HCT116 (cell line): ENCODE results near the gene ZBTB16. TPM values are rescaled to one million over a fixed set of nuclear protein-coding genes. Genes with fewer than 3 reads are reported as not detected.

Experiments used
- ATAC-seq: fragments of 200-7000 bp; cut with Tn5 transposase; 2 replicates; pipeline ENCODE4 v1.9.1; 2020; ENCODE audit warnings: mild to moderate bottlenecking, moderate library complexity
- BruUV-seq: library from RNA; stranded (reverse); fragments of 400-500 nt; replicated peaks from 2 replicates; lab custom pipeline; 2021; lab: Mats Ljungman, UMichigan
- CTCF ChIA-PET: fragments of 300-600 bp; sonication (Branson Sonifier 250); formaldehyde crosslinking; loops from one replicate; lab custom pipeline; 2021; ENCODE audit warnings: antibody characterized with exemption; lab: Charles Lee
- POLR2A ChIA-PET: fragments of 300-600, 350-600 bp; sonication (Branson Sonifier 250); formaldehyde crosslinking; loops from one replicate; lab custom pipeline; 2021; ENCODE audit warnings: antibody characterized with exemption; lab: Charles Lee
- RAD21 ChIA-PET, 2 experiments: fragments of 300-600 bp; sonication (Branson Sonifier 250); formaldehyde crosslinking; loops; one replicate each; lab custom pipeline; 2023; ENCODE audit warnings: low total read pairs in 2 of 2; ENCODE audit not compliant: uncharacterized antibody in 2 of 2, unreplicated experiment in 2 of 2, low non-redundant PET in 1 of 2; lab: Charles Lee
- DNase-seq: peaks from one replicate; pipeline ENCODE4 v3.0.0-alpha.2; 2010; ENCODE audit warnings: low read depth, low spot score
- H2AFZ ChIP-seq: fragments of 200-600 bp; shearing (Covaris generic), sonication (generic); 2 replicates; pipeline ENCODE4 v1.6.1; 2017; ENCODE audit warnings: low read depth, mixed run types, mixed read lengths, antibody characterized with exemption, low read length; ENCODE audit not compliant: poor library complexity, severe bottlenecking
- H3K27ac ChIP-seq: 2 replicates; pipeline ENCODE4 v1.5.1; 2012; ENCODE audit warnings: low read depth, low read length
- H3K27me3 ChIP-seq: fragments of 200-600 bp; sonication (generic); 2 replicates; pipeline ENCODE4 v1.6.1; 2016; ENCODE audit warnings: mixed run types, low read length, mixed read lengths; ENCODE audit not compliant: insufficient read depth
- H3K36me3 ChIP-seq, 2 experiments: fragments of 200-500 bp in 1 of 2; fragments of 200-600 bp in 1 of 2; sonication (Bioruptor generic) in 1 of 2; sonication (generic) in 1 of 2; 2 replicates each; pipeline versions ENCODE4 v1.5.1 to v1.6.1; 2014 to 2016; ENCODE audit warnings: low read length in 2 of 2, inconsistent platforms in 1 of 2, mixed read lengths in 1 of 2, mixed run types in 1 of 2; ENCODE audit not compliant: insufficient read depth in 2 of 2, control insufficient read depth in 1 of 2
- H3K4me1 ChIP-seq, 2 experiments: fragments of 200-600 bp in 1 of 2; sonication (generic) in 1 of 2; 2 replicates each; pipeline versions ENCODE4 v1.5.1 to v1.6.1; 2012 to 2017; ENCODE audit warnings: low read length in 2 of 2, inconsistent platforms in 1 of 2, mild to moderate bottlenecking in 1 of 2, mixed read lengths in 1 of 2, mixed run types in 1 of 2, moderate library complexity in 1 of 2; ENCODE audit not compliant: insufficient read depth in 2 of 2, control insufficient read depth in 1 of 2
- H3K4me2 ChIP-seq: fragments of 200-600 bp; sonication (generic); 2 replicates; pipeline ENCODE4 v1.6.1; 2017; ENCODE audit warnings: mixed run types, low read length, mixed read lengths
- H3K4me3 ChIP-seq, 2 experiments: fragments of 200-600 bp in 1 of 2; sonication (generic) in 1 of 2; replicated peaks in 1 of 2; 2 replicates each; pipeline ENCODE4 v1.5.1; 2011 to 2016; ENCODE audit warnings: low read length in 2 of 2, control low read depth in 1 of 2, low read depth in 1 of 2, mild to moderate bottlenecking in 1 of 2, mixed read lengths in 1 of 2, mixed run types in 1 of 2
- H3K79me2 ChIP-seq: fragments of 200-600 bp; sonication (generic); 2 replicates; pipeline ENCODE4 v1.6.1; 2017; ENCODE audit warnings: mild to moderate bottlenecking, mixed run types, low read length, moderate library complexity, mixed read lengths; ENCODE audit not compliant: insufficient read depth
- H3K9ac ChIP-seq: fragments of 200-600 bp; sonication (generic); 2 replicates; pipeline ENCODE4 v1.6.1; 2016; ENCODE audit warnings: low read length, mixed read lengths
- H3K9me2 ChIP-seq: fragments of 200-600 bp; sonication (generic), shearing (Covaris generic); 2 replicates; pipeline ENCODE4 v1.6.1; 2017; ENCODE audit warnings: mixed run types, mild to moderate bottlenecking, moderate library complexity; ENCODE audit not compliant: insufficient read depth
- H3K9me3 ChIP-seq, 2 experiments: fragments of 200-500 bp in 1 of 2; fragments of 200-600 bp in 1 of 2; sonication (Bioruptor generic) in 1 of 2; sonication (generic) in 1 of 2; 2 replicates each; pipeline ENCODE4 v1.6.1; 2014 to 2017; ENCODE audit warnings: low read length in 2 of 2, mixed read lengths in 2 of 2, inconsistent platforms in 1 of 2, low read depth in 1 of 2, mild to moderate bottlenecking in 1 of 2, mixed run types in 1 of 2, moderate library complexity in 1 of 2; ENCODE audit not compliant: control insufficient read depth in 1 of 2, insufficient read depth in 1 of 2
- H4K20me1 ChIP-seq: fragments of 200-600 bp; sonication (generic), shearing (Covaris generic); 2 replicates; pipeline ENCODE4 v1.6.1; 2017; ENCODE audit warnings: mixed run types, mild to moderate bottlenecking, moderate library complexity; ENCODE audit not compliant: insufficient read depth
- ATF3 ChIP-seq: IDR thresholded peaks from 2 replicates; pipeline ENCODE4 v1.6.1; 2012
- CBX3 ChIP-seq: IDR thresholded peaks from 2 replicates; pipeline ENCODE4 v1.6.1; 2012; ENCODE audit warnings: low read depth
- CTCF ChIP-seq, 3 experiments: fragments of 200-600 bp in 1 of 3; sonication (generic) in 1 of 3; IDR thresholded peaks in 2 of 3; conservative IDR thresholded peaks in 1 of 3; 2 replicates each; pipeline ENCODE4 v1.5.1; 2012 to 2017; ENCODE audit warnings: low read depth in 2 of 3, low read length in 2 of 3, antibody characterized with exemption in 1 of 3, borderline replicate concordance in 1 of 3, control low read depth in 1 of 3, mild to moderate bottlenecking in 1 of 3, mixed read lengths in 1 of 3, mixed run types in 1 of 3, moderate library complexity in 1 of 3; ENCODE audit not compliant: insufficient read depth in 1 of 3
- EZH2 ChIP-seq: fragments of 200-600 bp; sonication (generic); IDR thresholded peaks from 2 replicates; pipeline ENCODE4 v1.6.1; 2017; ENCODE audit warnings: antibody characterized with exemption, mixed run types
- EZH2phosphoT487 ChIP-seq: fragments of 200-600 bp; IDR thresholded peaks from 2 replicates; pipeline ENCODE4 v1.6.1; 2018; ENCODE audit warnings: antibody characterized with exemption, borderline replicate concordance
- JUND ChIP-seq: IDR thresholded peaks from 2 replicates; pipeline ENCODE4 v1.6.1; 2012
- MAX ChIP-seq: IDR thresholded peaks from 2 replicates; pipeline ENCODE4 v1.6.1; 2012
- POLR2A ChIP-seq: IDR thresholded peaks from 2 replicates; pipeline ENCODE4 v1.7.0; 2011; ENCODE audit warnings: borderline replicate concordance; ENCODE audit not compliant: insufficient read depth, insufficient read length; ENCODE audit errors: extremely low read depth
- POLR2AphosphoS5 ChIP-seq: IDR thresholded peaks from 2 replicates; pipeline ENCODE4 v1.6.1; 2011; ENCODE audit warnings: mild to moderate bottlenecking, low read depth, low read length, moderate library complexity
- RAD21 ChIP-seq: IDR thresholded peaks from 2 replicates; pipeline ENCODE4 v1.6.1; 2012; ENCODE audit warnings: low read depth, mild to moderate bottlenecking
- SIN3A ChIP-seq: IDR thresholded peaks from 2 replicates; pipeline ENCODE4 v1.6.1; 2012; ENCODE audit warnings: low read depth
- SP1 ChIP-seq: IDR thresholded peaks from 2 replicates; pipeline ENCODE4 v1.6.1; 2012; ENCODE audit warnings: low read depth
- SRF ChIP-seq: IDR thresholded peaks from 2 replicates; pipeline ENCODE4 v1.6.1; 2012; ENCODE audit warnings: low read depth
- YY1 ChIP-seq: IDR thresholded peaks from 2 replicates; pipeline ENCODE4 v1.6.1; 2011; ENCODE audit warnings: low read length, low read depth, moderate library complexity, mild to moderate bottlenecking; ENCODE audit not compliant: insufficient replicate concordance; ENCODE audit errors: extremely low read depth
- ZNF274 ChIP-seq: fragments of 200-500 bp; sonication (Bioruptor generic); IDR thresholded peaks from 2 replicates; pipeline ENCODE4 v1.6.1; 2014; ENCODE audit warnings: mild to moderate bottlenecking, low read depth, low read length, inconsistent platforms
- intact Hi-C: fragments of 100-400 bp; cut with micrococcal nuclease; formaldehyde crosslinking; loops from 2 replicates; pipeline ENCODE4 v1.10.0; 2022
- total RNA-seq: library from RNA; stranded (reverse); gene quantifications from one replicate; pipeline ENCODE4 v1.2.1, GENCODE V29; 2021; ENCODE audit not compliant: unreplicated experiment

Gene ZBTB16
- total RNA-seq, 1 experiment from 2014 or later: 0.30 TPM

- POLR2A ChIA-PET: no interaction called here
- CTCF ChIA-PET: no interaction called here
These were observed 43.7 kb downstream of the ZBTB16 start for GRCh38 chr11:114102993-114103896.

More at GRCh38 chr11:114102993-114103896, 43.7 kb downstream of the ZBTB16 start:
- TF ChIP-seq YY1: no peak
- TF ChIP-seq POLR2AphosphoS5: no peak
- TF ChIP-seq SP1: no peak
- no peak for TF ChIP-seq POLR2A
- no peak for TF ChIP-seq JUND
- no peak for TF ChIP-seq RAD21
- no peak for TF ChIP-seq ATF3
- TF ChIP-seq SIN3A: no peak
- TF ChIP-seq SRF: no peak
- TF ChIP-seq CBX3: no peak
- no peak for TF ChIP-seq EZH2
- no peak for TF ChIP-seq ZNF274
- no peak for TF ChIP-seq EZH2phosphoT487
- no peak for TF ChIP-seq MAX
- TF ChIP-seq CTCF (IDR thresholded peaks at IDR 0.05 in 2 of 3, conservative IDR thresholded peaks at IDR 0.05 in 1 of 3; ENCODE audit: borderline replicate concordance in 1 of 3, insufficient read depth in 1 of 3, low read depth in 2 of 3, low read length in 2 of 3): no peak
- Histone ChIP-seq H3K9me3 (no peaks in the 10 kb centered on the region), H3K9ac (no peak overlapping the region), H3K27me3 (peaks cover 68% of the 10 kb centered on the region), H3K9me2 (no peaks in the 10 kb centered on the region), H3K27ac (no peak overlapping the region), H3K79me2 (no peaks in the 10 kb centered on the region), H2AFZ (no peak overlapping the region), H3K4me3 (no peak overlapping the region), H3K36me3 (no peaks in the 10 kb centered on the region), H3K4me2 (no peak overlapping the region), H3K4me1 (no peaks in the 10 kb centered on the region), H4K20me1 (no peaks in the 10 kb centered on the region)
- intact Hi-C loops: no loop called here
- no TSS peak for BruUV-seq
- ATAC-seq (no peak), DNase-seq (no peak)
- RAD21 ChIA-PET: no interaction called here
